ENCODE data around the gene SYT7.

DNA sequence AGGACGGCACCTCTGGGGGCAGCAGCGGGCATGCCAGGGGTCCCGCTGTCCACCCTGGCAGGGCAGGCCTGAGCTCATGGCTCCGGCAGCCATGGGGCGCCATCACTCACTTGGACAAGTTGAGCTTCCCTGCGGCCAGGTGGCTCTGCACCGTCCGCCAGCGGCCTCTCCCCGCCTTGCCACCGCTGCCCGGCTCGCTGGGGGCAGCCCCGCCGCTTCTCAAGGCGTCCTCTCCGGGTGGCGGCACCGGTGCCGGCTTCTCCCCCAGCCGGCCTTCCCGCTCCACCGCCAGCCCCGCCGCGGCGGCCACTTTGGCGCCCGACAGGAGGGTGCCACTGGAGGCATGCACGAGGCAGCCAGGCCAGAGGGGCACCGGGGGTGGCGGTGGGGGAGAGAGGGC, 35.0 kb downstream of the SYT7 start:
- TF ChIP-seq POLR2A (IDR thresholded peaks at IDR 0.05; ENCODE audit: control extremely low read depth in 1 of 2, low read depth in 2 of 2, low read length in 2 of 2) (no peak), CEBPB (IDR thresholded peaks at IDR 0.05; ENCODE audit: low read depth, low read length) (no peak), CTCF (IDR thresholded peaks at IDR 0.05; ENCODE audit: control extremely low read depth in 1 of 3, insufficient read depth in 1 of 3, low read depth in 1 of 3, low read length in 3 of 3) (no peak), POLR2AphosphoS5 (IDR thresholded peaks at IDR 0.05; ENCODE audit: low read depth, low read length) (no peak), EP300 (IDR thresholded peaks at IDR 0.05; ENCODE audit: borderline replicate concordance in 1 of 2, low read depth in 2 of 2, low read length in 2 of 2) (no peak), JUND (IDR thresholded peaks at IDR 0.05; ENCODE audit: low read length) (no peak), FOSL1 (IDR thresholded peaks at IDR 0.05; ENCODE audit: insufficient read depth, low read depth, low read length) (no peak), YY1 (IDR thresholded peaks at IDR 0.05; ENCODE audit: low read depth, low read length) (no peak), SIN3A (conservative IDR thresholded peaks at IDR 0.05 in 1 of 2, IDR thresholded peaks at IDR 0.05 in 1 of 2; ENCODE audit: low read depth in 1 of 2, low read length in 2 of 2) (no peak), ATF2 (IDR thresholded peaks at IDR 0.05; ENCODE audit: low read length) (no peak), EZH2 (IDR thresholded peaks at IDR 0.05; ENCODE audit: low read depth, low read length, severe bottlenecking) (no peak)

All from H1 (cell line).